H9 (cell line): ENCODE measurements around the gene CMTM4. TPM values are rescaled to one million over a fixed set of nuclear protein-coding genes. Genes with fewer than 3 reads are reported as not detected.
A peak's percentile ranks its signal among the peaks of the same experiment; 100 is the strongest.

Experiments used
- DNase-seq: peaks from one replicate; pipeline ENCODE4 v3.0.0-alpha.2; 2017
- H2AFZ ChIP-seq: one replicate; pipeline ENCODE4 v1.6.1; 2013; ENCODE audit warnings: mild to moderate bottlenecking, low read length, control low read depth, moderate library complexity
- H2AK5ac ChIP-seq: 2 replicates; pipeline ENCODE4 v1.6.1; 2013; ENCODE audit warnings: low read length, control low read depth, mixed read lengths; ENCODE audit not compliant: insufficient read length
- H2BK120ac ChIP-seq: one replicate; pipeline ENCODE4 v1.6.1; 2013; ENCODE audit warnings: low read depth, mild to moderate bottlenecking, low read length, control low read depth, inconsistent platforms; ENCODE audit not compliant: poor library complexity, severe bottlenecking
- H2BK12ac ChIP-seq: 2 replicates; pipeline ENCODE4 v1.6.1; 2013; ENCODE audit warnings: low read length, control low read depth, mixed read lengths, low read depth; ENCODE audit not compliant: insufficient read length
- H2BK15ac ChIP-seq: 2 replicates; pipeline ENCODE4 v1.6.1; 2013; ENCODE audit warnings: low read depth, low read length, control low read depth
- H2BK20ac ChIP-seq: one replicate; pipeline ENCODE4 v1.6.1; 2013; ENCODE audit warnings: low read depth, mild to moderate bottlenecking, low read length, control low read depth, inconsistent platforms; ENCODE audit not compliant: poor library complexity, severe bottlenecking
- H2BK5ac ChIP-seq: 2 replicates; pipeline ENCODE4 v1.6.1; 2013; ENCODE audit warnings: low read length, control low read depth, mixed read lengths; ENCODE audit not compliant: insufficient read length
- H3K14ac ChIP-seq: 2 replicates; pipeline ENCODE4 v1.6.1; 2013; ENCODE audit warnings: low read length, control low read depth; ENCODE audit not compliant: insufficient read depth
- H3K18ac ChIP-seq: 2 replicates; pipeline ENCODE4 v1.6.1; 2013; ENCODE audit warnings: low read depth, mild to moderate bottlenecking, mixed read lengths, low read length, control low read depth; ENCODE audit not compliant: insufficient read length
- H3K23ac ChIP-seq: 2 replicates; pipeline ENCODE4 v1.6.1; 2013; ENCODE audit warnings: low read length, control low read depth, mixed read lengths, low read depth; ENCODE audit not compliant: insufficient read length
- H3K23me2 ChIP-seq: 2 replicates; pipeline ENCODE4 v1.6.1; 2013; ENCODE audit warnings: low read depth, mild to moderate bottlenecking, mixed read lengths, low read length, control low read depth; ENCODE audit not compliant: insufficient read length, poor library complexity, severe bottlenecking
- H3K27ac ChIP-seq: 2 replicates; pipeline ENCODE4 v1.5.1; 2013; ENCODE audit warnings: low read length, control low read depth, mixed read lengths, low read depth; ENCODE audit not compliant: insufficient read length
- H3K27me3 ChIP-seq: 2 replicates; pipeline ENCODE4 v1.6.1; 2013; ENCODE audit warnings: low read length, control low read depth, inconsistent platforms; ENCODE audit not compliant: insufficient read depth
- H3K4ac ChIP-seq: 2 replicates; pipeline ENCODE4 v1.6.1; 2013; ENCODE audit warnings: low read depth, mild to moderate bottlenecking, control low read depth, inconsistent platforms, low read length, moderate library complexity
- H3K4me1 ChIP-seq: 2 replicates; pipeline ENCODE4 v1.6.1; 2013; ENCODE audit warnings: low read length, control low read depth, inconsistent platforms; ENCODE audit not compliant: insufficient read depth
- H3K4me2 ChIP-seq: 2 replicates; pipeline ENCODE4 v1.6.1; 2013; ENCODE audit warnings: low read length, control low read depth, mixed read lengths; ENCODE audit not compliant: insufficient read length, insufficient read depth
- H3K56ac ChIP-seq: 2 replicates; pipeline ENCODE4 v1.6.1; 2013; ENCODE audit warnings: low read depth, mild to moderate bottlenecking, mixed read lengths, low read length, control low read depth; ENCODE audit not compliant: insufficient read length
- H3K79me1 ChIP-seq: 2 replicates; pipeline ENCODE4 v1.6.1; 2013; ENCODE audit warnings: low read depth, mild to moderate bottlenecking, moderate library complexity, low read length, control low read depth, inconsistent platforms; ENCODE audit not compliant: insufficient read depth, poor library complexity, severe bottlenecking
- H3K79me2 ChIP-seq: 2 replicates; pipeline ENCODE4 v1.6.1; 2013; ENCODE audit warnings: low read length, control low read depth, inconsistent platforms; ENCODE audit not compliant: insufficient read depth
- H3K9ac ChIP-seq: 2 replicates; pipeline ENCODE4 v1.6.1; 2013; ENCODE audit warnings: low read length, control low read depth, mixed read lengths; ENCODE audit not compliant: insufficient read length; ENCODE audit errors: extremely low read depth
- H3K9me3 ChIP-seq: one replicate; pipeline ENCODE4 v1.6.1; 2013; ENCODE audit warnings: low read depth, low read length, inconsistent platforms; ENCODE audit not compliant: control insufficient read depth
- H3T11ph ChIP-seq: one replicate; pipeline ENCODE4 v1.6.1; 2013; ENCODE audit warnings: mild to moderate bottlenecking, low read length, control low read depth, inconsistent platforms
- H4K20me1 ChIP-seq: one replicate; pipeline ENCODE4 v1.6.1; 2013; ENCODE audit not compliant: control insufficient read depth, insufficient read length, insufficient read depth
- H4K5ac ChIP-seq: 2 replicates; pipeline ENCODE4 v1.6.1; 2013; ENCODE audit warnings: low read depth, mild to moderate bottlenecking, mixed read lengths, low read length, control low read depth; ENCODE audit not compliant: insufficient read length
- H4K8ac ChIP-seq: replicated peaks from 2 replicates; pipeline ENCODE4 v1.6.1; 2013; ENCODE audit warnings: low read length, control low read depth, mixed read lengths, low read depth; ENCODE audit not compliant: insufficient read length
- H4K91ac ChIP-seq: 2 replicates; pipeline ENCODE4 v1.6.1; 2013; ENCODE audit warnings: low read depth, mild to moderate bottlenecking, moderate library complexity, mixed read lengths, low read length, control low read depth; ENCODE audit not compliant: insufficient read length
- H3K27ac Mint-ChIP-seq, 3 experiments: 2 replicates in 2 of 3; 3 replicates in 1 of 3; pipeline ENCODE4 v1.8.0; 2020 to 2021; ENCODE audit warnings: mixed read lengths in 3 of 3, mild to moderate bottlenecking in 1 of 3, moderate library complexity in 1 of 3
- H3K27me3 Mint-ChIP-seq: 2 replicates; pipeline ENCODE4 v1.8.0; 2021; ENCODE audit warnings: low read depth, mild to moderate bottlenecking, moderate library complexity, mixed read lengths
- H3K36me3 Mint-ChIP-seq, 3 experiments: 2 replicates in 2 of 3; 3 replicates in 1 of 3; pipeline ENCODE4 v1.8.0; 2020 to 2021; ENCODE audit warnings: low read depth in 3 of 3, mixed read lengths in 3 of 3; ENCODE audit not compliant: insufficient read depth in 1 of 3
- H3K4me1 Mint-ChIP-seq, 2 experiments: 2 replicates each; pipeline ENCODE4 v1.8.0; 2020; ENCODE audit warnings: mixed read lengths in 2 of 2
- H3K4me3 Mint-ChIP-seq, 2 experiments: 2 replicates in 1 of 2; 3 replicates in 1 of 2; pipeline ENCODE4 v1.8.0; 2020 to 2021; ENCODE audit warnings: mild to moderate bottlenecking in 2 of 2, mixed read lengths in 2 of 2, moderate library complexity in 1 of 2
- H3K9me3 Mint-ChIP-seq, 2 experiments: 2 replicates in 1 of 2; 3 replicates in 1 of 2; pipeline ENCODE4 v1.8.0; 2020; ENCODE audit warnings: mild to moderate bottlenecking in 2 of 2, mixed read lengths in 2 of 2, moderate library complexity in 1 of 2
- CTCF ChIP-seq: fragments of 200-600 bp; sonication (generic); conservative IDR thresholded peaks from 3 replicates; pipeline ENCODE4 v1.8.0; 2021; ENCODE audit warnings: antibody characterized with exemption, mild to moderate bottlenecking
- WGBS: extraction: QIAGEN DNeasy Blood & Tissue Kit; methylation state at CpG from one replicate; pipeline ENCODE4 v1.1.7; 2013; ENCODE audit warnings: missing lambda C conversion rate, low lambda C conversion rate, mixed read lengths; ENCODE audit not compliant: insufficient read length; ENCODE audit errors: extremely low coverage; 5-methylcytosine and 5-hydroxymethylcytosine counted together
- total RNA-seq: library from RNA; stranded (reverse); gene quantifications from 2 replicates; pipeline ENCODE4 v1.2.1, GENCODE V29; 2021

Gene CMTM4
- total RNA-seq, 1 experiment from 2014 or later: 40.5 TPM

DNA sequence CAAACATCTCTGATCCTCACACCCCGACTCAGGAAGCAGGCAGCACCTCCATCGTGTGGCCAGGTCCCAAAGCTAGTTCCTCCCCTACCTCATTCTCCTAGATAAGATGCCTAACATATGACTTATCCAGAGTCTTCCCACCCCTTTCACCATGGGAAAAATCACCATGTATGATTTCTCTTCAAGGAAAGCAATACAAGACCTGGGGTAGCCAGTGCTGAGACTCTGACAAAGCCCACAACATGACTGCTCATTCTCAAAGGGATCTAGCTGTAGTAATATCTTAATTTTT is 45.1 kb downstream of the CMTM4 start:
- no peaks in the 10 kb centered on the region for H3K23me2 ChIP-seq
- Mint-ChIP-seq H3K27ac (peak overlapping the region in 2 of 3 experiments; percentile 17 to 82; a peak in 3 of 7 replicates), H3K4me3 (peak overlapping the region; percentile 38 to 59; a peak in 4 of 5 replicates), H3K4me1 (peaks cover 29 to 30% of the 10 kb centered on the region in 2 experiments), H3K36me3 (no peaks in the 10 kb centered on the region), H3K27me3 (no peaks in the 10 kb centered on the region; the same call in 1 of the 2 replicates), H3K9me3 (no peaks in the 10 kb centered on the region)
- no peak overlapping the region for H3K14ac ChIP-seq
- H2BK20ac ChIP-seq: no peak overlapping the region
- H3K79me1 ChIP-seq: peaks cover 3% of the 10 kb centered on the region
- no peaks in the 10 kb centered on the region for H3K4me1 ChIP-seq
- H3T11ph ChIP-seq: no peak overlapping the region
- H2AFZ ChIP-seq: no peak overlapping the region
- H3K9ac ChIP-seq: no peak overlapping the region
- no peak overlapping the region for H3K4ac ChIP-seq
- H2BK15ac ChIP-seq: no peak overlapping the region
- no peak overlapping the region for H4K8ac ChIP-seq
- no peak overlapping the region for H2BK120ac ChIP-seq
- H4K91ac ChIP-seq: no peak overlapping the region
- H3K27ac ChIP-seq: no peak overlapping the region
- H3K56ac ChIP-seq: no peak overlapping the region
- no peak overlapping the region for H2BK12ac ChIP-seq
- H4K20me1 ChIP-seq: no peaks in the 10 kb centered on the region
- no peaks in the 10 kb centered on the region for H3K27me3 ChIP-seq
- H3K23ac ChIP-seq: no peak overlapping the region
- TF ChIP-seq CTCF: no peak
- no peak for DNase-seq
- H2BK5ac ChIP-seq: no peak overlapping the region
- H2AK5ac ChIP-seq: no peak overlapping the region
- no peak overlapping the region for H3K18ac ChIP-seq
- H3K4me2 ChIP-seq: peak overlapping the region; percentile 14
- no peaks in the 10 kb centered on the region for H3K9me3 ChIP-seq
- WGBS: no CpG with 5 or more reads among the region's 2 CpGs
- no peaks in the 10 kb centered on the region for H3K79me2 ChIP-seq
- H4K5ac ChIP-seq: no peak overlapping the region
